Left cardiac atrium (tissue), 4 donors: ENCODE results near the gene PNLDC1. TPM values are rescaled to one million over a fixed set of nuclear protein-coding genes. Genes with fewer than 3 reads are reported as not detected.
"Not testable (repeated sequence)": the region's sequence is repeated elsewhere in the genome, so short reads cannot be mapped to it uniquely, and the experiment has no call there.

ENCODE experiments used
- ATAC-seq, 2 donors: fragments of 200-7000 bp; cut with Tn5 transposase; one replicate each; pipeline ENCODE4 v1.9.1; 2020; ENCODE audit warnings: mild to moderate bottlenecking in 2 of 2, moderate library complexity in 2 of 2
- DNase-seq: peaks from one replicate; pipeline ENCODE4 v3.0.0-alpha.2; 2020
- intact Hi-C, 2 donors: fragments of 100-400 bp; cut with DNase I; formaldehyde crosslinking; loops; one replicate each; pipeline versions ENCODE4 v1.14.1 to v1.15.1; 2022 to 2023
- total RNA-seq, 2 donors: library from RNA; stranded (reverse); fragmentation: NEBNext Ultra II Directional; extraction: Animal tissue kit (Norgen Biotek cat#: 25700); gene quantifications; one replicate each; pipeline ENCODE4 v1.2.1, GENCODE V29; 2021
- donor health status: DM: no; HTN: yes; CAD: no.
- donor health status: DM: no; HTN: yes; CAD: no; lungs with severe emphysema.
- donor health status: DM: yes; HTN: yes; CAD: no.
- donor health status: Dilated cardiomyopathy.

PNLDC1 gene
- total RNA-seq, 2 donors from 2014 or later, result 0.47 TPM; not detected in 1

DNA sequence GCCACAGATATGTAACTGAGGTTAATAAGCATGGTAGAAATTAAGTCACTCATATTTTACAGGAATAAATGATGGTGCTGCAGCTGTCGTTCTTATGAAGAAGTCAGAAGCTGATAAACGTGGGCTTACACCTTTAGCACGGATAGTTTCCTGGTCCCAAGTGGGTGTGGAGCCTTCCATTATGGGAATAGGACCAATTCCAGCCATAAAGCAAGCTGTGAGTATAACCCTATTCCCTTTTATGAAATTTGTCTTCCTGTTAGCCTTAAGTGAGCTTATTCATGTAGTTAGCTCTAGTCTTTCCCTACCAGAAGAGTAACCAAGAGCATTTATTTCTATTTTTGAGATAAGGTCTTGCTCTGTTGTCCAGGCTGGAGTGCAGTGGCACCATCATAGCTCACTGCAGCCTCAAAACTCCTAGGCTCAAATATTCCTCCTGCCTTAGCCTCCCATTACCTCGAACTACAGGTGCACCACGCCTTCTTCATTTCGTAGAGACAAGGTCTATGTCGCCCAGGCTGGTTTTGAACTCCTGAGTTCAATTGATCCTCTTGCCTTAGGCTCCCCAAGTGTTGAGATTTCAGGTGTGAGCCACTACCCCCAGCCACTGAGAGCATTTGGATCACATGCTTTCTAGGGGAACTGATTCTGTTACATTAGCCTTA, 22.7 kb upstream of the PNLDC1 start:
- no peak for DNase-seq
- intact Hi-C loops, result no loop called here
- no peak for ATAC-seq

DNA sequence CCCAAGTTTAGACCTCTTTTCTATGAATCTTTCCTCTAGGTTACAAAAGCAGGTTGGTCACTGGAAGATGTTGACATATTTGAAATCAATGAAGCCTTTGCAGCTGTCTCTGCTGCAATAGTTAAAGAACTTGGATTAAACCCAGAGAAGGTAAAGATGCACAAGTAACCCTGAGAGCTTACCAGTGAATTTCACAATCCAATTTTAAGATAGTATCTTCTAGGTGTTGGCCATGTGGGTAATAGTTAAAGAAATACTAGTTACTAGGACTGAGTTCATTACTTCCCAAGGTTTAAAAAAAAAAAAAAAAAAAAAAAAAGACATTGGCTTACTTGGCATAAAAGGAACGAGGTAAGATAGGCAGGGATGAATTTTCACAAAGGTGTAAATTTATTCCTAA, 21.9 kb upstream of the PNLDC1 start:
- intact Hi-C loops, result no loop called here
- ATAC-seq, result no peak
- no peak for DNase-seq

DNA sequence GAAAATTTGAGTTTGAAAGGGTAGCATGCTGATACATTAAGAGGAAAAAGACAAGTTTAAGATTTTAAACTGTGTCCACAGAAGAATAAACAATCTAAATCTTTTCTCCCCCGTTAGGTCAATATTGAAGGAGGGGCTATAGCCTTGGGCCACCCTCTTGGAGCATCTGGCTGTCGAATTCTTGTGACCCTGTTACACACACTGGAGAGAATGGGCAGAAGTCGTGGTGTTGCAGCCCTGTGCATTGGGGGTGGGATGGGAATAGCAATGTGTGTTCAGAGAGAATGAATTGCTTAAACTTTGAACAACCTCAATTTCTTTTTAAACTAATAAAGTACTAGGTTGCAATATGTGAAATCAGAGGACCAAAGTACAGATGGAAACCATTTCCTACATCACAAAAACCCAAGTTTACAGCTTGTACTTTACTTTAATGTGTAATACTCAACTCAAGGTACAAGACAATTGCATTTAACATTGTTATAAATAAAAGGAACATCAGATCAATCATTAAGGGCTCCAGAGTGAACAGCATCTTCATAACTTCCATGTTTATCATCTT, 21.5 kb upstream of the PNLDC1 start:
- ATAC-seq, result no peak
- DNase-seq, result no peak

DNA sequence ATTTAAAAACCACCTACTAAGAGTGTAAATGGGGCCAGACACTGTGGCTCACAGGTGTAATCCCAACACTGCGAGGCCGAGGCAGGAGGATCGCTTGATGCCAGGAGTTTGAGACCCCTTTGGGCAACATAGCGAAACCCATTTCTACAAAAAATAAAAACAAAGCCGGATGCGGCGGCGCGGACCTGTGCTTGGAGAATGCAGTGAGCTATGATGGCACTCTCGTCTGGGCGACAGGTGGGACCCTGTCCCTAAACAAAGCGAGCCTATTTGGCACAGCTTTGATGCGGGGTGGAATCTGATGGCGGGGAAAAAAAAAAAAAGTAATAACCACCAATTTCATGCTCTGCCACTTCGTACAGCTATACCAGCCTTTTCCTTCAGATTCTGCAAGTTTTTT, 11.8 kb upstream of the PNLDC1 start:
- ATAC-seq (no peak), DNase-seq (no peak)
- intact Hi-C loops, result loop anchor here in 1 of 2 donors (2.0 kb wide), 1 partner anchor 95 kb away; the partner anchor contains the start of gene SOD2

More for the DNA sequence above, 21.5 kb upstream of the PNLDC1 start:
- intact Hi-C loops, result no loop called here

DNA sequence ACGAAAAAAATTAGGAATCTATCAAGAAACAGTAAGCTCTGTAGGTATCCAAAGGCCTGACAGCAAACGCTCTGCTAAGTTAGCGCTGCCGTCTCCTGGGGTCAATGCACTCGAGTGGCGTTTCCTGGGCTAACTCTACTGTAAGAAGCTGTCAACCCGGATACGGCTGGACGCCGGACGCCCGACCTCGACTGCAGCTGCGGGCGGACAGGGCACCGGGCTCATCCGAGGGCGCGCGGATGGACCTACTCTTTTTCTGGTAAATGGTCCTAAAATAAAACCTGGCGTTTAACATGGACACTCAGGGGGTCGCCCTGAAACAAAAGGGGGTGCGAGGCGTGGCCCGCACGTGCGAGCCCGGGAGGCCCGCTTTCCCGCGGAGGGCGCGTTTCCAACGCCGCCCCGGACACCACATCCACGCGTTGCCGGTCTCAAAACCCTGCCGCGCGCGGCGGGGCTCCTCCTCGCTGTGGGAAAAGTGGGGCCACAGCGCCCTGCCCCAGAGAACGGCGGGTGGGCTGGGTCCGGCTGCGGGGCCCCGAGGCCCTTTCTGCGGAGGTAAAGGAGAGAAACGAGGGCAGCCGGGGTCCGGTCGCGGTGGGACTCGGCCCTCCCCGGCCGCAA, 11.2 kb upstream of the PNLDC1 start:
- ATAC-seq (peak in 1 of 2 donors; percentile 9), DNase-seq (peak; percentile 53)
- intact Hi-C loops, result loop anchor here in 1 of 2 donors (2.0 kb wide), 1 partner anchor 96 kb away; the partner anchor contains the start of gene SOD2

GRCh38 chr6:159789377-159790148, 10.5 kb upstream of the PNLDC1 start, which contains the start of gene TCP1:
TCP1 (minus strand) TSS chr6:159789602; CDS start chr6:159789468, 134 bp downstream.
- intact Hi-C loops, result loop anchor here in 1 of 2 donors (2.0 kb wide), 1 partner anchor 97 kb away; the partner anchor contains the start of gene SOD2
- ATAC-seq (peak; percentile 91 to 94), DNase-seq (peak; percentile 100)

DNA sequence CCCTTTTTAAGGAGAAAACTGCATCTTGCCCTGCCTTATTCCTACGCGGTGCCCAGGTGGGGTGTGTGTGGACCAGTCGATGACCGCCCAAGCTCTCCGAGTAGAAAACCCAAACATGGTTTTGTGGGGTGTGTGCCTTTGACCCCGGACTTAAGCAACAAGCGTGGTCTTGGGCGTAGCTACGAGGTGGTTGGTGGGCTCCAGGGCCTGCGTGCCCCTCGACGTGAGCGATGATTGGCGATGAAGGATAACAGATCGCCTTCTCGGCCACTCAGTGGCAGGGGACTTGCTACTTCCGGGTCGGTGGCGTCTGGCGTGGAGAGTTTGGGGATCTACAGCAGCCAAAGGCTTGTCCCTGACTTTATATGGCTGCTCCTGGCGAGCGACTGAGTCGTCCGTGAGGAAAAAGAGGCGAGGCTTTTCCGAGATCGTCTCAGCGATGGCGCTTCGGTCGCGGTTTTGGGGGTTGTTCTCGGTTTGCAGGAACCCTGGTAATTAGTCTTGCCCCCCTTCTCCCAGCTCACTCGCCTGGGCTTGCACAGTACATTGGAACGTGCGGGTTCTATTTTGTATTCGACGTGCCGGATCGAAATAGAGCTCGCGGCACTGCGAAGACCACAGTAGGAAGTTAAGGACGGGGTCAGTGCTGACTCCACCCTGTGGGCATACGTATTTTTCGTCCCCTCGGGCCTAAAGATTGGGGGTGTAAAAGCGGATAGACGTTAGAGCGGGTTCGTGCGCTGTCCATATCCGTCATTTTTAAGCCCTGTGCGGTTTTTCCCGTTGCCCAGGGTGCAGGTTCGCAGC, 9.7 kb upstream of the PNLDC1 start, which contains the start of gene MRPL18:
Gene MRPL18, plus strand, starts transcription at position 319 of the 807 bp plus-strand sequence. Its CDS starts 121 bp downstream, at position 440.
- intact Hi-C loops, result no loop called here
- peak; percentile 94 to 95 for ATAC-seq
- DNase-seq, result peak; percentile 97

DNA sequence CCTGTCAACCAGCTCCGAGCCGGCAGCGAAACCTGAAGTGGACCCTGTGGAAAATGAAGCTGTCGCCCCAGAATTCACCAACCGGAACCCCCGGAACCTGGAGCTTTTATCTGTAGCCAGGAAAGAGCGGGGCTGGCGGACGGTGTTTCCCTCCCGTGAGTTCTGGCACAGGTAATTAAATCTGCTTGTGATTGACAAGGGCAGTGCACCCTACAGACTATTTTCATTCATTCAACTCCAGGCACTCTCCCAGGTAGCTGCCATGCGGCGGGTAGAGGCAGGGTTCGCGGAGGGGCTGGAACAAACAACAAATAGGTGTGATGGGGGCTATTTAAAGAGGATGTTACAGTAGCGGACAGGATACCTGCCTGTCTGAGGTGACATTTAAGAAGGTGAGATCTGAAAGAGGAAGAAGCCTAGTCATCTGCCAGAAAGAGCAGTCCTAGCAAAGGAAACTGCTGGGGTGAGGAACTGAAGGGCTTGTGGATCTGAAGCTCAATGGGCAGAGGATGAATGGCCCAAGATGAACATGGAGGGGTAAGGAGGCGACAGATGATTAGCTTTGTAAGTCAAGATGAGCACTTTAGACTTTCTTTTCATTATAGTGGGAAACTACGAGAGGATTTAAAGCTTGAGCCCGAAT, 9.0 kb upstream of the PNLDC1 start:
- intact Hi-C loops, result no loop called here
- DNase-seq, result peak; percentile 22
- ATAC-seq, result no peak

DNA sequence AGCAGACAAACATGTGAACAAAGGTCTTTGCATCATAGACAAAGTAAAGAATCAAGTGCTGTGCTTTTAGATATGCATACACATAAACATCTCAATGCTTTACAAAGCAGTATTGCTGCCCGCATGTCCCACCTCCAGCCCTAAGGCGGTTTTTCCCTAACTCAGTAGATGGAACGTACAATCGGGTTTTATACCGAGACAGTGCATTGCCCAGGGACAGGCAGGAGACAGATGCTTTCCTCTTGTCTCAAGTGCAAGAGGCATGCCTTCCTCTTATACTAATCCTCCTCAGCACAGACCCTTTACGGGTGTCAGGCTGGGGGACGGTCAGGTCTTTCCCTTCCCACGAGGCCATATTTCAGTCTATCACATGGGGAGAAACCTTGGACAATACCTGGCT, 5.1 kb upstream of the PNLDC1 start:
- intact Hi-C loops, ATAC-seq, DNase-seq: not testable (repeated sequence)

DNA sequence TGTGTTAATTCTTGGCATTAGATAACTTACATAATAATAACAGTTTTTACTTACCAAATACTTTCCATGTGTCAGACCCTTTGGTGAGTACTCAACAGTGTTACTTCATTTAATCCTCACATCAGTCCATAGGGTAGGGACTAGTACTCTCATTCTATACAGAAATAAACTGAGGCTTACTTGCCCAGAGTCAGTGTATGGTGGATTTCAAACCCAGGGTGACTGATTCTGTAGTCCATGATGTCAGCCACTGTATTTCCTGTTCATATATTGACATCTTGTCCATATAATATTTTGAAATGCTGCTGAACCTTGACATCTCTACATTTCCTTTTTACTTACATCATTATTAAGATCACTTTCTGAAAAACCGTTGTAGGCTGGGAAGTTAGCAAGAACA, 2.5 kb upstream of the PNLDC1 start:
- intact Hi-C loops, result no loop called here
- ATAC-seq (no peak), DNase-seq (no peak)

- DNase-seq (no peak), ATAC-seq (no peak)
- intact Hi-C loops, result no loop called here
These were observed 1.9 kb downstream of the PNLDC1 start for GRCh38 chr6:159801935-159802334.

- intact Hi-C loops, result no loop called here
- no peak for ATAC-seq
- no peak for DNase-seq
These were observed 4.4 kb downstream of the PNLDC1 start for GRCh38 chr6:159804504-159804903.

DNA sequence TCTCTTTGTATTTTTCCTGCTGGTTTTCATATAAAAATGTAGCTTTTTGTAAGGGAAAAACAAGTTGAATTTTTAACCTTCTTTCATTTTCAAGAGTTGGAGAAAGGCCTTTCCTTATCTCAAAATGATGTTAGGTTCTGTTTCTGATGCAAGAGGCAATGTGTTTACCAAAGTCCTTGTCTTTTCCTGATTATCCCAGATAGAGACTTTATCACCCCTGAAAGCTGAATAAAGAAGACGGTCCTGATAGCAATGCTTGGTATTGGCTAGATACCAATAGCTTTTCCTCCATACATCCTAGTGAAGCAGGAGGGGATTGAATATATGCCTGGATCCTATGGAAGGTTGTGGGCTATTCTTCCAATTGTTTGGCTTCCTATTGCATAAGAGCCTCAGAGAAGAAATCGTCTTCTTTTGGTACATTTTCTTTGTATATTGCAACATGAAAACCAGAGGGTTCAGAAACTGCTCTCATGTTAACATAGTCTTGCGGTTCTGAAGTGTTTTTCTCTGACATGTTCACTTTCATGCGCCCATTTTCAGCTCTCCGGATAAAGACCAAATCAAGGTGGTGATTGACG, 5.5 kb downstream of the PNLDC1 start:
- intact Hi-C loops, result no loop called here
- DNase-seq, result no peak
- ATAC-seq, result no peak

- ATAC-seq (no peak), DNase-seq (no peak)
- intact Hi-C loops, result no loop called here
These were observed 6.0 kb downstream of the PNLDC1 start for GRCh38 chr6:159806021-159806458.

- ATAC-seq, result peak in 1 of 2 donors; percentile 38
- no peak for DNase-seq
- intact Hi-C loops, result no loop called here
These were observed 7.2 kb downstream of the PNLDC1 start for GRCh38 chr6:159807150-159807858.

DNA sequence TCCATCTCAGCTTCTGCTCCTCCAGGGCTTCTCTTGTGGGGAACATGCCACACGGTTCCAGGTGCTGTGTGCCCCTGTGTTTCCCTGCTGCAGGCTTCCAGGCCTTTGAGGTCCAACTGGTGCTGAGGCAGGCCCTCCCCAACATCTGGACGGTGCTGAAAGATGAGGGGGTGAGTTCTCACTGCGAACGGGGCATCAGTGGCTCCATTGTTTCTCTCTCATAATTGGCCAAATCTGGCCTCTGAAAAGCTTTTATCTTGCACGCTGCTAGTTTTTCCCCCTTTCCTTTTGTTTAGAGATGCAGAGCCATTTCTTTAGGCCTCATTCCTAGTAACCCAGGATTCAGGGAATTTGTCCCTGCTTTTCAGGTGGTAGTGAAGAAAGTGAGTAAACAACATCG, 8.6 kb downstream of the PNLDC1 start:
- no peak for DNase-seq
- no peak for ATAC-seq
- intact Hi-C loops, result no loop called here

DNA sequence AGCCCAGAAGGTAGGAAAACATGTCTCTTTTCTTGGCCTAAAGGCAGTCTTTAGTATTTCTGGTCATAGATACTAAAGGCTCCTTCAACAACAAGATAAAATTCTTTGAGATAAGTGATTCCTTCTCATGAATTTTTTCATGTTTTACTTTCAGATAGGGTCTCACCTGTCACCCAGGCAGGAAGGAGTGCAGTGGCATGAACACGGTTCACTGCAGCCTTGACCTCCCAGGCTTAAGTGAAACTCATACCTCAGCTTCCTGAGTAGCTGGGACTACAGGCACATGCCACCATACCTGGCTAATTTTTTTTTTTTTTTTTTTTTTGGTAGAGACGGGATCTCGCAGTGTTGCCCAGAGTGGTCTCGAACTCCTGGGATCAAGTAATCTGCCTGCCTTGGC, 9.1 kb downstream of the PNLDC1 start:
- ATAC-seq (no peak), DNase-seq (no peak)
- intact Hi-C loops, result no loop called here
